ENCODE data around the gene CNPY3. TPM values are rescaled to one million over a fixed set of nuclear protein-coding genes. Genes with fewer than 3 reads are reported as not detected.

CNPY3 gene
- polyA plus RNA-seq, 1 of the 3 experiments (the other 2 are of a cell fraction) = 77.5 TPM

DNA sequence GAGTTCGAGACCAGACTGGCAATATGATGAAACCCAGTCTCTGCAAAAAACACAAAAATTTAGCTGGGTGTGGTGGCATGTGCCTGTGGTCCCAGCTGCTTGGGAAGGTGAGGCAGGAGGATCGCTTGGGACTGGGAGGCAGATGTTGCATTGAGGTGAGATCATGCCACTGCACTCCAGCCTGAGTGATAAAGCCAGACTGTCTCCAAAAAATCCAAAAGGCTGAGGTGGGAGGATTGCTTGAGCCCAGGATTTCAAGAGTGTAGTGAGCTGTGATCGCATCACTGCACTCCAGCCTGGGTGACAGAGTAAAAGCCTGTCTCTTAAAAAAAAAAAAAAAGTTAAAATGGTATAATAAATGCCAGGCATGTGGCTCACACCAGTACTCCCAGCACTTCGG is 14.7 kb upstream of the CNPY3 start:
- no peaks in the 10 kb centered on the region for H3K4me1 ChIP-seq (ENCODE audit: control insufficient read depth in 1 of 2, insufficient read depth in 2 of 2, low read depth in 1 of 2, low read length in 1 of 2)
- no peaks in the 10 kb centered on the region for H4K20me1 ChIP-seq (ENCODE audit: insufficient read depth)
- H2AFZ ChIP-seq (ENCODE audit: low read depth) = no peak overlapping the region
- no peak for DNase-seq
- ChIA-PET POLR2A (interaction anchor here (1.6 kb wide), 1 partner anchor 14 kb away, joined by 6 read pairs; the partner anchor contains the start of gene CNPY3), CTCF (interaction anchor here (0.6 to 2.4 kb wide), 3 partner anchors 14 to 229 kb away, joined by 3 to 7 read pairs (median 4); no protein-coding TSS in a partner anchor)
- H3K27ac ChIP-seq (ENCODE audit: low read depth in 2 of 2, low read length in 1 of 2) = no peak overlapping the region
- TF ChIP-seq RXRA (IDR thresholded peaks at IDR 0.05; ENCODE audit: borderline replicate concordance, low read depth) = no peak
- no peak for TF ChIP-seq ELF1 (IDR thresholded peaks at IDR 0.05)
- TF ChIP-seq MAX (IDR thresholded peaks at IDR 0.05; ENCODE audit: low read depth) = no peak
- TF ChIP-seq MXI1 (IDR thresholded peaks at IDR 0.05; ENCODE audit: low read depth, low read length) = no peak
- TF ChIP-seq, protein P1, sequence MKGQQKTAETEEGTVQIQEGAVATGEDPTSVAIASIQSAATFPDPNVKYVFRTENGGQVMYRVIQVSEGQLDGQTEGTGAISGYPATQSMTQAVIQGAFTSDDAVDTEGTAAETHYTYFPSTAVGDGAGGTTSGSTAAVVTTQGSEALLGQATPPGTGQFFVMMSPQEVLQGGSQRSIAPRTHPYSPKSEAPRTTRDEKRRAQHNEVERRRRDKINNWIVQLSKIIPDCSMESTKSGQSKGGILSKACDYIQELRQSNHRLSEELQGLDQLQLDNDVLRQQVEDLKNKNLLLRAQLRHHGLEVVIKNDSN (IDR thresholded peaks at IDR 0.05; ENCODE audit: borderline replicate concordance, low read depth) = no peak
- TF ChIP-seq TEAD4 (IDR thresholded peaks at IDR 0.05; ENCODE audit: borderline replicate concordance, insufficient read depth) = no peak
- TF ChIP-seq RFX5 (IDR thresholded peaks at IDR 0.05; ENCODE audit: low read length) = no peak
- 78% methylated on average over 4 of the region's 4 CpGs for WGBS (ENCODE audit: low lambda C conversion rate)
- no peaks in the 10 kb centered on the region for H3K27me3 ChIP-seq (ENCODE audit: insufficient read depth)
- H3K79me2 ChIP-seq (ENCODE audit: insufficient read depth) = no peaks in the 10 kb centered on the region
- no peak overlapping the region for H3K4me2 ChIP-seq
- no peaks in the 10 kb centered on the region for H3F3A ChIP-seq (replicated peaks; ENCODE audit: insufficient read depth)
- no peak overlapping the region for H3K4me3 ChIP-seq (ENCODE audit: low read depth in 2 of 2, low read length in 1 of 2)
- H3K36me3 ChIP-seq (replicated peaks in 1 of 2; ENCODE audit: control insufficient read depth in 1 of 2, insufficient read depth in 2 of 2, low read length in 1 of 2) = no peaks in the 10 kb centered on the region
- H3K9me3 ChIP-seq = no peaks in the 10 kb centered on the region
- no peak overlapping the region for H3K9ac ChIP-seq
- no peaks in the 10 kb centered on the region for H3K9me2 ChIP-seq

- Histone ChIP-seq H3F3A (replicated peaks; ENCODE audit: insufficient read depth) (no peaks in the 10 kb centered on the region), H3K9me3 (no peaks in the 10 kb centered on the region), H3K79me2 (ENCODE audit: insufficient read depth) (no peaks in the 10 kb centered on the region), H4K20me1 (ENCODE audit: insufficient read depth) (no peaks in the 10 kb centered on the region), H2AFZ (ENCODE audit: low read depth) (no peak within 1 kb of the TSS), H3K9ac (no peak within 1 kb of the TSS), H3K4me2 (no peak within 1 kb of the TSS), H3K27ac (ENCODE audit: low read depth in 2 of 2, low read length in 1 of 2) (no peak within 1 kb of the TSS), H3K4me3 (ENCODE audit: low read depth in 2 of 2, low read length in 1 of 2) (no peak within 1 kb of the TSS), H3K4me1 (ENCODE audit: control insufficient read depth in 1 of 2, insufficient read depth in 2 of 2, low read depth in 1 of 2, low read length in 1 of 2) (no peaks in the 10 kb centered on the region), H3K27me3 (ENCODE audit: insufficient read depth) (no peaks in the 10 kb centered on the region), H3K36me3 (replicated peaks in 1 of 2; ENCODE audit: control insufficient read depth in 1 of 2, insufficient read depth in 2 of 2, low read length in 1 of 2) (no peaks in the 10 kb centered on the region), H3K9me2 (no peaks in the 10 kb centered on the region)
- no peak for DNase-seq
- ChIA-PET POLR2A (no interaction called here), CTCF (interaction anchor here (2.4 kb wide), 1 partner anchor 15 kb away, joined by 7 read pairs; no protein-coding TSS in a partner anchor)
- WGBS (ENCODE audit: low lambda C conversion rate) = no CpG with 5 or more reads among the region's 10 CpGs
- TF ChIP-seq TAF1 (IDR thresholded peaks at IDR 0.05; ENCODE audit: borderline replicate concordance, low read depth, low read length) (no peak), ELF1 (IDR thresholded peaks at IDR 0.05) (no peak), FOSL2 (IDR thresholded peaks at IDR 0.05; ENCODE audit: borderline replicate concordance, low read depth) (no peak), REST (IDR thresholded peaks at IDR 0.05; ENCODE audit: low read depth, low read length) (no peak), SMC3 (IDR thresholded peaks at IDR 0.05; ENCODE audit: low read depth, low read length) (no peak), TCF12 (IDR thresholded peaks at IDR 0.05) (no peak), CHD2 (IDR thresholded peaks at IDR 0.05; ENCODE audit: low read length, partially characterized antibody) (no peak), MAX (IDR thresholded peaks at IDR 0.05; ENCODE audit: low read depth) (no peak), POLR2AphosphoS5 (IDR thresholded peaks at IDR 0.05; ENCODE audit: low read depth, low read length) (no peak), RXRA (IDR thresholded peaks at IDR 0.05; ENCODE audit: borderline replicate concordance, low read depth) (no peak), JUND (IDR thresholded peaks at IDR 0.05) (no peak), TEAD4 (IDR thresholded peaks at IDR 0.05; ENCODE audit: borderline replicate concordance, insufficient read depth) (no peak), RFX5 (IDR thresholded peaks at IDR 0.05; ENCODE audit: low read length) (no peak), EP300 (IDR thresholded peaks at IDR 0.05; ENCODE audit: borderline replicate concordance in 1 of 2, low read depth in 1 of 2, low read length in 1 of 2) (no peak), GATA2 (CRISPR knock-in tag; IDR thresholded peaks at IDR 0.05) (no peak), RCOR1 (IDR thresholded peaks at IDR 0.05; ENCODE audit: low read length) (no peak)
- TF ChIP-seq, protein P2, sequence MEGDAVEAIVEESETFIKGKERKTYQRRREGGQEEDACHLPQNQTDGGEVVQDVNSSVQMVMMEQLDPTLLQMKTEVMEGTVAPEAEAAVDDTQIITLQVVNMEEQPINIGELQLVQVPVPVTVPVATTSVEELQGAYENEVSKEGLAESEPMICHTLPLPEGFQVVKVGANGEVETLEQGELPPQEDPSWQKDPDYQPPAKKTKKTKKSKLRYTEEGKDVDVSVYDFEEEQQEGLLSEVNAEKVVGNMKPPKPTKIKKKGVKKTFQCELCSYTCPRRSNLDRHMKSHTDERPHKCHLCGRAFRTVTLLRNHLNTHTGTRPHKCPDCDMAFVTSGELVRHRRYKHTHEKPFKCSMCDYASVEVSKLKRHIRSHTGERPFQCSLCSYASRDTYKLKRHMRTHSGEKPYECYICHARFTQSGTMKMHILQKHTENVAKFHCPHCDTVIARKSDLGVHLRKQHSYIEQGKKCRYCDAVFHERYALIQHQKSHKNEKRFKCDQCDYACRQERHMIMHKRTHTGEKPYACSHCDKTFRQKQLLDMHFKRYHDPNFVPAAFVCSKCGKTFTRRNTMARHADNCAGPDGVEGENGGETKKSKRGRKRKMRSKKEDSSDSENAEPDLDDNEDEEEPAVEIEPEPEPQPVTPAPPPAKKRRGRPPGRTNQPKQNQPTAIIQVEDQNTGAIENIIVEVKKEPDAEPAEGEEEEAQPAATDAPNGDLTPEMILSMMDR (IDR thresholded peaks at IDR 0.05) = no peak
- TF ChIP-seq, protein P3, sequence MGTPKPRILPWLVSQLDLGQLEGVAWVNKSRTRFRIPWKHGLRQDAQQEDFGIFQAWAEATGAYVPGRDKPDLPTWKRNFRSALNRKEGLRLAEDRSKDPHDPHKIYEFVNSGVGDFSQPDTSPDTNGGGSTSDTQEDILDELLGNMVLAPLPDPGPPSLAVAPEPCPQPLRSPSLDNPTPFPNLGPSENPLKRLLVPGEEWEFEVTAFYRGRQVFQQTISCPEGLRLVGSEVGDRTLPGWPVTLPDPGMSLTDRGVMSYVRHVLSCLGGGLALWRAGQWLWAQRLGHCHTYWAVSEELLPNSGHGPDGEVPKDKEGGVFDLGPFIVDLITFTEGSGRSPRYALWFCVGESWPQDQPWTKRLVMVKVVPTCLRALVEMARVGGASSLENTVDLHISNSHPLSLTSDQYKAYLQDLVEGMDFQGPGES (IDR thresholded peaks at IDR 0.05; ENCODE audit: low read depth, low read length) = no peak
Measured at GRCh38 chr6:42915732-42916131, 13.5 kb upstream of the CNPY3 start, which contains the start of gene PTCRA. TSS of gene PTCRA (plus strand) at chr6:42916053. CDS start at chr6:42916070, 17 bp downstream.
